HFF-Myc (cell line): ENCODE measurements around the gene PROZ.
"Not testable (repeated sequence)": the region's sequence is repeated elsewhere in the genome, so short reads cannot be mapped to it uniquely, and the experiment has no call there.

Experiments
- DNase-seq: peaks from one replicate; pipeline ENCODE4 v3.0.0-alpha.2; 2011; ENCODE audit warnings: low read depth; ENCODE audit errors: extremely low read depth
- H3K4me3 ChIP-seq: replicated peaks from 2 replicates; pipeline ENCODE4 v1.5.1; 2011; ENCODE audit warnings: low read depth, mild to moderate bottlenecking, control low read depth, low read length
- TF ChIP-seq, protein P1 (sequence below): IDR thresholded peaks from 2 replicates; pipeline ENCODE4 v1.5.1; 2012; ENCODE audit warnings: mild to moderate bottlenecking, low read depth, low read length, control low read depth; ENCODE audit errors: missing control alignments

The PROZ gene

DNA sequence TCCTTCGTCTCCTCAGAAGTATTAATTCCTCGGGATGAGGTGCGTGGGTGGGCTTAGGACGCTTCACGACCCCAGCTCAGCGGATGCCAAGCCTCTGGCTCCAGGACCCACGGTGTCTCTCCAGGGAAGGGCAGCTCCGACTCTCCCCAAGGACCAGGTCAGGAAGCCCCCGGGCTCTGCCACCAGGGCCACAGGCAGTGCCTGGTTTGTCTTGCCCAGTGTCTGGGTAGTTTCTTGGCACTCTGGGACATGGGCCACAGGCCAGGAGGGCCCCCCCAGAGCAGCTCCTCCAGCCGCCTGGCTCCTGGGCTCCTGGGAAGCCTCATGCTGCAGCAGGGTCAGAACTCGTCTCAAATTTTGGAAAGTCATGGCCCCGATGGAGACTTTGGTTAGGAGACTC, 2.5 kb downstream of the PROZ start:
- no peak overlapping the region for H3K4me3 ChIP-seq

DNA sequence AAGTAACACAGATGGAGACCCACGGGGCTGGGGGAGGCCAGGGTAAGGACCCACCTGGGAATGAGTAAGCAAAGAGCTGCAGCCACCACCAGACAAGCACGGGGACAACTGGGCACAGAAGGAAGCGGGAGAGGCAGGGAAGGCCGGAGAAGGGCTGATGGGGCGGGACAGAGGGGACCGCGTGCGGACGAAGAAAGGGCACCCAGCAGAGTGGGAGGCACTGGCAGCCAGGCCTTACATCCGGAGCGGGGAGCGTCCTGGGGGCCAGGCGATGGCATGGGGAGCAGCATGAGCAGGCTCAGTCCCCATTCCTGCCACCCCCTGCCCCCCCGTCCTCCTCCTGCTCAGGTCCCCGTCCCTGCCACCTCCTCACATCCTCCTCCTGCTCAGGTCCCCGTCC, 3.0 kb downstream of the PROZ start:
- TF ChIP-seq, protein P1, sequence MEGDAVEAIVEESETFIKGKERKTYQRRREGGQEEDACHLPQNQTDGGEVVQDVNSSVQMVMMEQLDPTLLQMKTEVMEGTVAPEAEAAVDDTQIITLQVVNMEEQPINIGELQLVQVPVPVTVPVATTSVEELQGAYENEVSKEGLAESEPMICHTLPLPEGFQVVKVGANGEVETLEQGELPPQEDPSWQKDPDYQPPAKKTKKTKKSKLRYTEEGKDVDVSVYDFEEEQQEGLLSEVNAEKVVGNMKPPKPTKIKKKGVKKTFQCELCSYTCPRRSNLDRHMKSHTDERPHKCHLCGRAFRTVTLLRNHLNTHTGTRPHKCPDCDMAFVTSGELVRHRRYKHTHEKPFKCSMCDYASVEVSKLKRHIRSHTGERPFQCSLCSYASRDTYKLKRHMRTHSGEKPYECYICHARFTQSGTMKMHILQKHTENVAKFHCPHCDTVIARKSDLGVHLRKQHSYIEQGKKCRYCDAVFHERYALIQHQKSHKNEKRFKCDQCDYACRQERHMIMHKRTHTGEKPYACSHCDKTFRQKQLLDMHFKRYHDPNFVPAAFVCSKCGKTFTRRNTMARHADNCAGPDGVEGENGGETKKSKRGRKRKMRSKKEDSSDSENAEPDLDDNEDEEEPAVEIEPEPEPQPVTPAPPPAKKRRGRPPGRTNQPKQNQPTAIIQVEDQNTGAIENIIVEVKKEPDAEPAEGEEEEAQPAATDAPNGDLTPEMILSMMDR, result no peak
- H3K4me3 ChIP-seq, result no peak overlapping the region
- DNase-seq, result no peak

More for the DNA sequence above, 2.5 kb downstream of the PROZ start:
- TF ChIP-seq, protein P1, result no peak
- no peak for DNase-seq

DNA sequence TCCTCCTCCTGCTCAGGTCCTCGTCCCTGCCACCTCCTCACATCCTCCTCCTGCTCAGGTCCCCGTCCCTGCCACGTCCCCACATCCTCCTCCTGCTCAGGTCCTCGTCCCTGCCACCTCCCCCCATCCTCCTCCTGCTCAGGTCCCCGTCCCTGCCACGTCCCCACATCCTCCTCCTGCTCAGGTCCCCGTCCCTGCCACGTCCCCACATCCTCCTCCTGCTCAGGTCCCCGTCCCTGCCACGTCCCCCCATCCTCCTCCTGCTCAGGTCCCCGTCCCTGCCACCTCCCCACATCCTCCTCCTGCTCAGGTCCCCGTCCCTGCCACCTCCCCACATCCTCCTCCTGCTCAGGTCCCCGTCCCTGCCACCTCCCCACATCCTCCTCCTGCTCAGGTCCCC, 3.5 kb downstream of the PROZ start:
- not testable (repeated sequence) for H3K4me3 ChIP-seq, DNase-seq

DNA sequence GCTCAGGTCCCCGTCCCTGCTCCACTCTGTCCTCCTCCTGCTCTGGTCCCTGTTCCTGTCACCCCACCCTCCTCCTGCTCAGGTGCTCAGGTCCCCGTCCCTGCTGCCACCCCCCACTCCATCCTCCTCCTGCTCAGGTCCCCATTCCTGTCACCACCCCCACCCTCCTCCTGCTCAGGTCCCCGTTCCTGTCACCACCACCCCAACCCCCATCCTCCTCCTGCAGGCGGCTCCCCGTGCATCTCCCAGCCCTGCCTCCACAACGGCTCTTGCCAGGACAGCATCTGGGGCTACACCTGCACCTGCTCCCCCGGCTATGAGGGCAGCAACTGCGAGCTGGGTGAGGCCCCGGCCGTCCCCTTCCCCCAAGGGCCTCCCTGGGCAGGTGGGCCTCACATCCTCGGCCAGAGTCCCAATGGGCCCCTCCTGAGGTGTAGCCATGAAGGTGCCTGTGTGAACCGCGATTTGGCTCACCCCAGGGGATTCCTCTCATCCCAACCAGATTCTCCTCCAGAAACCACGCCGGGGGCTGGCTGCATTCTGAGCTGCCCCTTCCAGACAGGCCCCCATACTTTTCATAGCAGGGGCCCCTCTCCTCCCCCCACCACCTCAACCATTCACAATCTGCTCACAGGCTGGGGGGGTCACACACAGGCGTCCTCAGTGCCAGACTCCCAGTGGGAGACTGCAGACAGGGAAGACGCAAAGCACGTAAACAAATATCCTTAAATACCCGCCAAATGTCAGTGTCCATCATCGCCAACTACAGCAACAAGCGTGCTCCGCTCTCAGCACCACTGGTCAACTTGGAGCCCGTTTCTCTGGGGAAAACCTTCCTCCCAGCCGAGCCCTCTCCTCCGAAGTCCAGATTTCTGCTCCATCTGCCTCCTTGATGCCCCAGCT, 4.6 kb downstream of the PROZ start:
- TF ChIP-seq, protein P1, result no peak
- no peak for DNase-seq
- no peak overlapping the region for H3K4me3 ChIP-seq

DNA sequence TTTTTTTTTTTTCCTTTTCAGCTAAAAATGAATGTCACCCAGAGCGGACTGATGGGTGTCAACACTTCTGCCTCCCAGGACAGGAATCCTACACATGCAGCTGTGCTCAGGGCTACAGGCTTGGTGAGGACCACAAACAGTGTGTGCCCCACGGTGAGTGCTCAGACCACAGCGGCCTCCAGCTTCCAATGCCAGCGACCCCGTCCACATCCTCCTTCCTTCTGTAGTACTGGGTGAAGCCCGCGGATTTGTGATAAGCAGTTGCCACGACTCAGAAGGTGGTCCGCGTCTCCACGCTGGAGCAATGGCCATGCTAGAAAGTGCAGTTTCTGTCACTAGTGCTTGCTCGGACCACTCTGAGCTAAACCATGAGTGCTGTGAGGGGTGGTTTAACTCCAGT, 6.0 kb downstream of the PROZ start:
- H3K4me3 ChIP-seq, result no peak overlapping the region
- TF ChIP-seq, protein P1, result no peak

DNA sequence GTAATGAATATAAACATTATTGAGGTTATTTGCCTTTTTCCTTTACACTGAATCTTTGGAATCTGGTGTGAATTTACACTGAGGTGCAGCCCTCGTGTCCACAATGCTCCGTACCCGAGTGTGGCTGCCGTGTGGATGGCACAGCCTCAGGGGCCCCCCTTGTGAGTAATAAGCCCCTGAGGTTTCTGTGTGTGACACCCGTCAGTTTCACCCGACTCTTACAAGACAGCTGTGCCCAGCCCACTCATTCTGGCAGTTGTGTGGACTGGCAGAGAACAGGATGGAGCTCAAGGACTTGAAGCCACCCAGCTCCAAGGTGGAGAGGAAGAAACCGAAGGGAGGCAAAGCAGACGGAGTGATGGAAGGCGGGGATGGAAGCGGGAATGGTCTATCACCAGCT, 7.8 kb downstream of the PROZ start:
- no peak overlapping the region for H3K4me3 ChIP-seq
- TF ChIP-seq, protein P1, result no peak
- no peak for DNase-seq

More for the DNA sequence above, 6.0 kb downstream of the PROZ start:
- no peak for DNase-seq

DNA sequence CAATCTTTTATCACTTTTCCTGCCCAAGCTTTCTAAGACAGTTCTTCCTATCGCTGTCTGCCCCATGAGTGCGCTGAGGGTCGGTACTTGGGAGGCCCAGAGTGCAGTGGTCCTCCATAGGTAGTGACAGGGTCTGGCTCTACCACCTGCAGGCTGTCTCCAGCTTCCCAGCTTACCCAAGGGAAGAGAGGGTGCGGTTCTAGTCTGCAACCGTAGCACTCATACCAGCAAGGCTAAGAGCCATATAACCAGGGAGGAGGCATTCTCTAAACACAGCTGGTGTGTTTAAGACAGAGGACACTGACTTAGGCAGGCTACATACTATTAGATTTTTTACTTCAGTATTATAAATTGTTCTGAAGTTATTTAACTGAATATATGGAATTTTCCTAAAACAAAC, 8.2 kb downstream of the PROZ start:
- no peak for DNase-seq
- TF ChIP-seq, protein P1, result no peak
- no peak overlapping the region for H3K4me3 ChIP-seq
